GM12801 (cell line): ENCODE measurements around the gene GRID1.

Experiments
- CTCF ChIP-seq: IDR thresholded peaks from one replicate; pipeline ENCODE4 v1.5.1; 2011; ENCODE audit warnings: control low read depth; ENCODE audit not compliant: insufficient read length; ENCODE audit errors: extremely low read depth

The GRID1 gene

GRCh38 chr10:85643171-85643844 is 723.3 kb downstream of the GRID1 start:
- no peak for TF ChIP-seq CTCF

GRCh38 chr10:85642421-85643170 is 724.0 kb downstream of the GRID1 start:
- no peak for TF ChIP-seq CTCF

- no peak for TF ChIP-seq CTCF
Measured at GRCh38 chr10:85642082-85642420, 724.5 kb downstream of the GRID1 start.

- TF ChIP-seq CTCF = no peak
Measured at GRCh38 chr10:85641479-85642009, 725.1 kb downstream of the GRID1 start.

- TF ChIP-seq CTCF = no peak
Measured at GRCh38 chr10:85638797-85639196, 727.8 kb downstream of the GRID1 start.

GRCh38 chr10:85635650-85636049 is 730.9 kb downstream of the GRID1 start:
- no peak for TF ChIP-seq CTCF

GRCh38 chr10:85624511-85624910 is 742.1 kb downstream of the GRID1 start:
- TF ChIP-seq CTCF = no peak
